Measurements from ENCODE around the gene ZNF219.

- no peak for TF ChIP-seq CTCF (IDR thresholded peaks at IDR 0.05)
- no peak for TF ChIP-seq EP300 (IDR thresholded peaks at IDR 0.05)
Observed at GRCh38 chr14:21056520-21057163, 41.8 kb downstream of the ZNF219 start.

Data from ovary (tissue), 3 donors.